K562 (cell line): Measurements from ENCODE around the gene TRIM10. TPM values are rescaled to one million over a fixed set of nuclear protein-coding genes. Genes with fewer than 3 reads are reported as not detected.

Experiments used
- ATAC-seq: fragments of 200-7000 bp; cut with Tn5 transposase; 3 replicates; pipeline ENCODE4 v1.9.1; 2020; ENCODE audit warnings: moderate library complexity
- BruUV-seq: library from RNA; stranded (reverse); fragments of 400-500 nt; replicated peaks from 2 replicates; lab custom pipeline; 2021; lab: Mats Ljungman, UMichigan
- CTCF ChIA-PET: fragments of 300-600 bp; formaldehyde crosslinking; extraction: SDS; loops from one replicate; lab custom pipeline; 2021; ENCODE audit warnings: low intra/inter-chr PET ratio; lab: Yijun Ruan, JAX
- POLR2A ChIA-PET: fragments of 300-600, 350-650 bp; sonication (Branson Sonifier 250); formaldehyde crosslinking; extraction: SDS; loops from one replicate; lab custom pipeline; 2021; ENCODE audit warnings: antibody characterized with exemption, inconsistent platforms; lab: Yijun Ruan, JAX
- DNase-seq, 4 experiments: peaks; one replicate each; pipeline versions ENCODE4 v3.0.0 to v3.0.0-alpha.2; 2011 to 2018; ENCODE audit warnings: low spot score in 3 of 4, mixed read lengths in 3 of 4; ENCODE audit errors: extremely low read depth in 1 of 4
- FAIRE-seq: peaks from 2 replicates; lab custom pipeline; 2011; peaks lifted over from hg19 to GRCh38; lab: Jason Lieb, UNC
- H2AFZ ChIP-seq: 2 replicates; pipeline ENCODE4 v1.6.0; 2011; ENCODE audit warnings: low read depth, low read length, control low read depth, inconsistent platforms
- H3K27ac ChIP-seq: fragments of 200-600 bp; 3 replicates; pipeline ENCODE4 v1.8.0; 2011; ENCODE audit warnings: low read depth, mild to moderate bottlenecking, control low read depth, inconsistent platforms, low read length, moderate library complexity, mixed read lengths; ENCODE audit errors: extremely low read depth
- H3K27me3 ChIP-seq, 2 experiments: fragments of 300-600 bp in 1 of 2; 2 replicates in 1 of 2; 3 replicates in 1 of 2; pipeline versions ENCODE4 v1.6.0 to v1.8.0; 2011; ENCODE audit warnings: inconsistent platforms in 2 of 2, low read length in 2 of 2, mild to moderate bottlenecking in 1 of 2, mixed read lengths in 1 of 2, moderate library complexity in 1 of 2; ENCODE audit not compliant: control insufficient read depth in 2 of 2, insufficient read depth in 2 of 2
- H3K36me3 ChIP-seq: fragments of 300-600 bp; 3 replicates; pipeline ENCODE4 v1.8.0; 2011; ENCODE audit warnings: mild to moderate bottlenecking, low read length, inconsistent platforms; ENCODE audit not compliant: control insufficient read depth, insufficient read depth
- H3K4me1 ChIP-seq, 2 experiments: fragments of 200-600 bp in 1 of 2; replicated peaks in 1 of 2; 2 replicates in 1 of 2; 3 replicates in 1 of 2; pipeline versions ENCODE4 v1.5.1 to v1.8.0; 2011; ENCODE audit warnings: inconsistent platforms in 2 of 2, low read length in 2 of 2, mild to moderate bottlenecking in 1 of 2, mixed read lengths in 1 of 2, moderate library complexity in 1 of 2; ENCODE audit not compliant: control insufficient read depth in 2 of 2, insufficient read depth in 2 of 2
- H3K4me2 ChIP-seq: 2 replicates; pipeline ENCODE4 v1.6.1; 2011; ENCODE audit warnings: low read length, control low read depth, inconsistent platforms, mixed read lengths; ENCODE audit not compliant: insufficient read depth
- H3K4me3 ChIP-seq: fragments of 200-600 bp; sonication (generic), shearing (Covaris generic); 2 replicates; pipeline ENCODE4 v1.5.1; 2016; ENCODE audit warnings: control low read depth, inconsistent platforms
- H3K79me2 ChIP-seq: fragments of 200-600 bp; 3 replicates; pipeline ENCODE4 v1.8.0; 2011; ENCODE audit warnings: low read length, inconsistent platforms; ENCODE audit not compliant: control insufficient read depth, insufficient read depth
- H3K9ac ChIP-seq, 2 experiments: 2 replicates each; pipeline versions ENCODE4 v1.6.0 to v1.6.1; 2011; ENCODE audit warnings: low read depth in 2 of 2, low read length in 2 of 2, control low read depth in 1 of 2, inconsistent platforms in 1 of 2, mild to moderate bottlenecking in 1 of 2, mixed read lengths in 1 of 2; ENCODE audit not compliant: insufficient read depth in 1 of 2
- H3K9me1 ChIP-seq: one replicate; pipeline ENCODE4 v1.6.0; 2011; ENCODE audit warnings: inconsistent platforms, mild to moderate bottlenecking, low read length, moderate library complexity; ENCODE audit not compliant: control insufficient read depth, insufficient read depth
- H3K9me3 ChIP-seq: replicated peaks from 2 replicates; pipeline ENCODE4 v1.5.1; 2011; ENCODE audit warnings: low read depth, low read length, inconsistent platforms; ENCODE audit not compliant: control insufficient read depth, insufficient read depth
- H4K20me1 ChIP-seq: replicated peaks from 2 replicates; pipeline ENCODE4 v1.6.1; 2011; ENCODE audit warnings: low read length, inconsistent platforms, mixed read lengths; ENCODE audit not compliant: control insufficient read depth, insufficient read depth
- HMGXB4 ChIP-seq: sonication (generic); formaldehyde crosslinking; IDR thresholded peaks from 2 replicates; pipeline ENCODE4 v1.8.1; 2023; ENCODE audit warnings: mild to moderate bottlenecking, missing genetic modification reagents
- MTA3 ChIP-seq: fragments of 450-650 bp; formaldehyde crosslinking; IDR thresholded peaks from 2 replicates; pipeline ENCODE4 v1.6.1; 2017; ENCODE audit warnings: mild to moderate bottlenecking, borderline replicate concordance
- NFE2 ChIP-seq: IDR thresholded peaks from 2 replicates; pipeline ENCODE4 v1.6.1; 2014; ENCODE audit warnings: antibody characterized with exemption, low read depth
- PTRF ChIP-seq: fragments of 450-650 bp; IDR thresholded peaks from 2 replicates; pipeline ENCODE4 v1.6.1; 2016; ENCODE audit warnings: mild to moderate bottlenecking, missing genetic modification characterization, missing compliant biosample characterization
- SAFB ChIP-seq: fragments of 200-400 bp; formaldehyde crosslinking; IDR thresholded peaks from 2 replicates; pipeline ENCODE4 v1.6.1; 2017; ENCODE audit warnings: low read depth, low read length, borderline replicate concordance
- SREBF2 ChIP-seq: sonication (generic); formaldehyde crosslinking; IDR thresholded peaks from 2 replicates; pipeline ENCODE4 v1.4.0; 2020; ENCODE audit warnings: mild to moderate bottlenecking, missing genetic modification reagents
- TAF9B ChIP-seq: fragments of 450-650 bp; IDR thresholded peaks from 2 replicates; pipeline ENCODE4 v1.6.1; 2018; ENCODE audit warnings: mild to moderate bottlenecking; ENCODE audit not compliant: partially characterized antibody
- ZNF224 ChIP-seq: sonication (generic); formaldehyde crosslinking; IDR thresholded peaks from 2 replicates; pipeline ENCODE4 v1.8.0; 2022; ENCODE audit warnings: mild to moderate bottlenecking, missing genetic modification reagents
- ZNF592 ChIP-seq: fragments of 450-650 bp; IDR thresholded peaks from 2 replicates; pipeline ENCODE4 v1.6.1; 2017; ENCODE audit warnings: antibody characterized with exemption, mild to moderate bottlenecking
- WGBS: fragments of 100-300 bp; shearing (Covaris generic); methylation state at CpG from one replicate; pipeline ENCODE4 v1.1.6; 2016; ENCODE audit warnings: low coverage, mixed read lengths; ENCODE audit not compliant: insufficient coverage; ENCODE audit errors: missing lambda C conversion rate; 5-methylcytosine and 5-hydroxymethylcytosine counted together
- in situ Hi-C: fragments of 300-500 bp; cut with MboI; formaldehyde crosslinking; loops from 4 replicates; pipeline ENCODE4 v1.15.0; 2018; ENCODE audit warnings: inconsistent platforms, mixed read lengths
- intact Hi-C: fragments of 100-400 bp; cut with micrococcal nuclease; formaldehyde crosslinking; loops from 2 replicates; pipeline ENCODE4 v1.14.2; 2022
- polyA plus RNA-seq, 8 experiments: library from polyadenylated mRNA; depleted of rRNA in 4 of 8; stranded (reverse) in 5 of 8; unstranded in 3 of 8; fragments of >200 nt; fragmentation: Nextera tagmentation in 2 of 8; fragmentation: Illumina TruSeq in 1 of 8; extraction: Ambion mirVana in 2 of 8; extraction: Trizol in 1 of 8; gene quantifications; 2 replicates each; pipeline versions ENCODE4 v1.2.1 to v1.2.3, GENCODE V29; 2011 to 2014; ENCODE audit warnings: inconsistent platforms in 1 of 8, missing spikeins in 1 of 8
- total RNA-seq, 7 experiments: library from RNA; depleted of rRNA in 6 of 7; stranded (reverse); fragments of >200 nt in 6 of 7; fragmentation: Illumina TruSeq in 2 of 7; extraction: Trizol in 2 of 7; gene quantifications; 2 replicates each; pipeline versions ENCODE4 v1.2.1 to v1.2.3, GENCODE V29; 2011 to 2021; ENCODE audit warnings: low replicate concordance in 1 of 7
- TF ChIP-seq, protein P1 (sequence below): fragments of 450-650 bp; IDR thresholded peaks from 2 replicates; pipeline ENCODE4 v1.6.1; 2017; ENCODE audit warnings: antibody characterized with exemption
- TF ChIP-seq, protein P2 (sequence below): sonication (generic); formaldehyde crosslinking; IDR thresholded peaks from 2 replicates; pipeline ENCODE4 v1.8.0; 2022; ENCODE audit warnings: missing genetic modification reagents, mild to moderate bottlenecking, borderline replicate concordance
- TF ChIP-seq, protein P3 (sequence below): sonication (generic); formaldehyde crosslinking; IDR thresholded peaks from 2 replicates; pipeline ENCODE4 v1.9.0; 2022; ENCODE audit warnings: mild to moderate bottlenecking, missing genetic modification reagents

Gene TRIM10
- total and polyA plus RNA-seq, 9 of the 15 experiments (the other 6 are each of a cell fraction or from before 2014, with no cell fraction given), result 0.15 to 0.90 (median 0.36) TPM

GRCh38 chr6:30122515-30122914 lies 38.5 kb downstream of the TRIM10 start:
- Histone ChIP-seq H3K36me3 (no peaks in the 10 kb centered on the region), H3K4me1 (peaks cover 4 to 5% of the 10 kb centered on the region in 2 experiments; a peak in 2 of 5 replicates), H3K4me2 (no peak overlapping the region), H3K27me3 (peaks cover 5 to 18% of the 10 kb centered on the region in 2 experiments; a peak in 3 of 5 replicates), H3K9ac (no peak overlapping the region), H2AFZ (no peak overlapping the region), H3K4me3 (no peak overlapping the region), H3K27ac (no peak overlapping the region), H3K9me3 (no peaks in the 10 kb centered on the region), H3K9me1 (no peaks in the 10 kb centered on the region), H3K79me2 (no peaks in the 10 kb centered on the region), H4K20me1 (no peaks in the 10 kb centered on the region)
- ChIA-PET POLR2A (interaction anchor here (0.7 kb wide), 1 partner anchor 88 kb away, joined by 3 read pairs; no protein-coding TSS in a partner anchor), CTCF (no interaction called here)
- BruUV-seq, result no TSS peak
- TF ChIP-seq ZNF592 (no peak), HMGXB4 (CRISPR knock-in tag) (no peak), SAFB (no peak), TAF9B (no peak), MTA3 (no peak), SREBF2 (no peak), PTRF (tag) (no peak), ZNF224 (CRISPR knock-in tag) (no peak), NFE2 (no peak)
- TF ChIP-seq, protein P1, sequence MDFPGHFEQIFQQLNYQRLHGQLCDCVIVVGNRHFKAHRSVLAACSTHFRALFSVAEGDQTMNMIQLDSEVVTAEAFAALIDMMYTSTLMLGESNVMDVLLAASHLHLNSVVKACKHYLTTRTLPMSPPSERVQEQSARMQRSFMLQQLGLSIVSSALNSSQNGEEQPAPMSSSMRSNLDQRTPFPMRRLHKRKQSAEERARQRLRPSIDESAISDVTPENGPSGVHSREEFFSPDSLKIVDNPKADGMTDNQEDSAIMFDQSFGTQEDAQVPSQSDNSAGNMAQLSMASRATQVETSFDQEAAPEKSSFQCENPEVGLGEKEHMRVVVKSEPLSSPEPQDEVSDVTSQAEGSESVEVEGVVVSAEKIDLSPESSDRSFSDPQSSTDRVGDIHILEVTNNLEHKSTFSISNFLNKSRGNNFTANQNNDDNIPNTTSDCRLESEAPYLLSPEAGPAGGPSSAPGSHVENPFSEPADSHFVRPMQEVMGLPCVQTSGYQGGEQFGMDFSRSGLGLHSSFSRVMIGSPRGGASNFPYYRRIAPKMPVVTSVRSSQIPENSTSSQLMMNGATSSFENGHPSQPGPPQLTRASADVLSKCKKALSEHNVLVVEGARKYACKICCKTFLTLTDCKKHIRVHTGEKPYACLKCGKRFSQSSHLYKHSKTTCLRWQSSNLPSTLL, result no peak
- TF ChIP-seq, protein P2, sequence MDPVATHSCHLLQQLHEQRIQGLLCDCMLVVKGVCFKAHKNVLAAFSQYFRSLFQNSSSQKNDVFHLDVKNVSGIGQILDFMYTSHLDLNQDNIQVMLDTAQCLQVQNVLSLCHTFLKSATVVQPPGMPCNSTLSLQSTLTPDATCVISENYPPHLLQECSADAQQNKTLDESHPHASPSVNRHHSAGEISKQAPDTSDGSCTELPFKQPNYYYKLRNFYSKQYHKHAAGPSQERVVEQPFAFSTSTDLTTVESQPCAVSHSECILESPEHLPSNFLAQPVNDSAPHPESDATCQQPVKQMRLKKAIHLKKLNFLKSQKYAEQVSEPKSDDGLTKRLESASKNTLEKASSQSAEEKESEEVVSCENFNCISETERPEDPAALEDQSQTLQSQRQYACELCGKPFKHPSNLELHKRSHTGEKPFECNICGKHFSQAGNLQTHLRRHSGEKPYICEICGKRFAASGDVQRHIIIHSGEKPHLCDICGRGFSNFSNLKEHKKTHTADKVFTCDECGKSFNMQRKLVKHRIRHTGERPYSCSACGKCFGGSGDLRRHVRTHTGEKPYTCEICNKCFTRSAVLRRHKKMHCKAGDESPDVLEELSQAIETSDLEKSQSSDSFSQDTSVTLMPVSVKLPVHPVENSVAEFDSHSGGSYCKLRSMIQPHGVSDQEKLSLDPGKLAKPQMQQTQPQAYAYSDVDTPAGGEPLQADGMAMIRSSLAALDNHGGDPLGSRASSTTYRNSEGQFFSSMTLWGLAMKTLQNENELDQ (CRISPR knock-in tag), result no peak
- TF ChIP-seq, protein P3, sequence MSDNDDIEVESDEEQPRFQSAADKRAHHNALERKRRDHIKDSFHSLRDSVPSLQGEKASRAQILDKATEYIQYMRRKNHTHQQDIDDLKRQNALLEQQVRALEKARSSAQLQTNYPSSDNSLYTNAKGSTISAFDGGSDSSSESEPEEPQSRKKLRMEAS (CRISPR knock-in tag), result no peak
- in situ Hi-C loops (no loop called here), intact Hi-C loops (no loop called here)
- ATAC-seq (no peak), FAIRE-seq (no peak), DNase-seq (no peak)
- WGBS, result 0% methylated on average over 2 of the region's 2 CpGs
